HepG2 (cell line): ENCODE data around the gene FRMD3. TPM values are rescaled to one million over a fixed set of nuclear protein-coding genes. Genes with fewer than 3 reads are reported as not detected.

Experiments used
- AGO2 ChIP-seq: fragments of 200-400 bp; formaldehyde crosslinking; optimal IDR thresholded peaks from 2 replicates; pipeline ENCODE3; 2017; ENCODE audit warnings: mild to moderate bottlenecking, low read depth, low read length, moderate library complexity
- CHD2 ChIP-seq: IDR thresholded peaks from 2 replicates; pipeline ENCODE4 v1.6.1; 2011; ENCODE audit warnings: low read depth, low read length, improper control_type of control experiment
- DRAP1 ChIP-seq: IDR thresholded peaks from 2 replicates; pipeline ENCODE4 v1.6.1; 2016; ENCODE audit warnings: missing genetic modification reagents, missing compliant biosample characterization
- FOXJ3 ChIP-seq: sonication (generic); formaldehyde crosslinking; IDR thresholded peaks from 2 replicates; pipeline ENCODE4 v1.4.0; 2020; ENCODE audit warnings: missing genetic modification reagents, mild to moderate bottlenecking, borderline replicate concordance
- GLI4 ChIP-seq: sonication (generic); formaldehyde crosslinking; IDR thresholded peaks from 2 replicates; pipeline ENCODE4 v1.5.1; 2020; ENCODE audit warnings: missing genetic modification reagents, mild to moderate bottlenecking, moderate library complexity, borderline replicate concordance
- GPN1 ChIP-seq: sonication (generic); formaldehyde crosslinking; IDR thresholded peaks from 2 replicates; pipeline ENCODE4 v1.5.1; 2020; ENCODE audit warnings: missing genetic modification reagents, borderline replicate concordance
- GZF1 ChIP-seq: sonication (generic); formaldehyde crosslinking; IDR thresholded peaks from 2 replicates; pipeline ENCODE4 v1.5.1; 2020; ENCODE audit warnings: mild to moderate bottlenecking, missing genetic modification reagents
- MED1 ChIP-seq: sonication (generic); formaldehyde crosslinking; IDR thresholded peaks from 2 replicates; pipeline ENCODE4 v1.4.0; 2020; ENCODE audit warnings: missing genetic modification reagents
- MLXIP ChIP-seq: sonication (generic); formaldehyde crosslinking; IDR thresholded peaks from 2 replicates; pipeline ENCODE4 v1.9.0; 2021; ENCODE audit warnings: missing genetic modification reagents, borderline replicate concordance
- POGK ChIP-seq: sonication (generic); formaldehyde crosslinking; conservative IDR thresholded peaks from 2 replicates; pipeline ENCODE4 v1.8.0; 2022; ENCODE audit warnings: mild to moderate bottlenecking, moderate library complexity, missing genetic modification reagents
- SIN3B ChIP-seq: fragments of 150-350 bp; IDR thresholded peaks from 2 replicates; pipeline ENCODE4 v1.6.1; 2014; ENCODE audit warnings: low read length
- THAP8 ChIP-seq: sonication (generic); formaldehyde crosslinking; IDR thresholded peaks from 2 replicates; pipeline ENCODE4 v1.5.1; 2020; ENCODE audit warnings: missing genetic modification reagents, mild to moderate bottlenecking, borderline replicate concordance
- USF2 ChIP-seq, 2 experiments: sonication (generic) in 1 of 2; formaldehyde crosslinking in 1 of 2; IDR thresholded peaks; 2 replicates each; pipeline versions ENCODE4 v1.5.1 to v1.6.1; 2011 to 2020; ENCODE audit warnings: borderline replicate concordance in 1 of 2, low read depth in 1 of 2, low read length in 1 of 2, mild to moderate bottlenecking in 1 of 2, missing genetic modification reagents in 1 of 2, moderate library complexity in 1 of 2
- ZNF616 ChIP-seq: sonication (generic); formaldehyde crosslinking; IDR thresholded peaks from 2 replicates; pipeline ENCODE4 v1.5.0; 2020; ENCODE audit warnings: low read depth, mild to moderate bottlenecking, missing genetic modification reagents
- ZNF770 ChIP-seq: sonication (generic); formaldehyde crosslinking; IDR thresholded peaks from 2 replicates; pipeline ENCODE4 v1.5.0; 2020; ENCODE audit warnings: mild to moderate bottlenecking, missing genetic modification reagents
- polyA plus RNA-seq, 8 experiments: library from polyadenylated mRNA; depleted of rRNA in 3 of 8; stranded (reverse) in 7 of 8; unstranded in 1 of 8; fragments of >200 nt; fragmentation: Illumina TruSeq in 4 of 8; extraction: Trizol in 4 of 8; gene quantifications; 2 replicates each; pipeline versions ENCODE4 v1.2.1 to v1.2.3, GENCODE V29; 2011 to 2016; ENCODE audit warnings: low read depth in 4 of 8, missing spikeins in 1 of 8, mixed read lengths in 1 of 8; ENCODE audit not compliant: insufficient read depth in 1 of 8
- total RNA-seq, 5 experiments: library from RNA; depleted of rRNA; stranded (reverse); fragments of >200 nt; fragmentation: Illumina TruSeq; extraction: Trizol; gene quantifications; 2 replicates each; pipeline ENCODE4 v1.2.3, GENCODE V29; 2016; ENCODE audit warnings: low read depth in 1 of 5

FRMD3 gene
- total and polyA plus RNA-seq, 2 of the 13 experiments (the other 11 are each of a cell fraction or from before 2014, with no cell fraction given) = 3.2 to 7.7 TPM

GRCh38 chr9:83538172-83538889, at the start of gene FRMD3 (continued):
- TF ChIP-seq POGK = peak; percentile 73; the same call in 1 of the 2 replicates
- TF ChIP-seq USF2 (IDR thresholded peaks at IDR 0.05; ENCODE audit: low read depth, low read length) = no peak
- TF ChIP-seq USF2 (CRISPR knock-in tag; IDR thresholded peaks at IDR 0.05; ENCODE audit: borderline replicate concordance) = no peak; the same call in 1 of the 2 replicates
- TF ChIP-seq ZNF770 (CRISPR knock-in tag) = peak; percentile 73
- TF ChIP-seq AGO2 = peak; percentile 39
- TF ChIP-seq ZNF616 (CRISPR knock-in tag) = peak; percentile 67; the same call in 1 of the 2 replicates
- TF ChIP-seq MLXIP (CRISPR knock-in tag) = no peak
- no peak for TF ChIP-seq FOXJ3 (CRISPR knock-in tag)
- peak; percentile 61 for TF ChIP-seq MED1 (CRISPR knock-in tag)
- TF ChIP-seq SIN3B = no peak
- no peak for TF ChIP-seq CHD2
- TF ChIP-seq DRAP1 (CRISPR knock-in tag) = no peak
- TF ChIP-seq GLI4 (CRISPR knock-in tag) = no peak; the same call in 1 of the 2 replicates
- TF ChIP-seq THAP8 (CRISPR knock-in tag) = peak; percentile 27; the same call in 1 of the 2 replicates
- TF ChIP-seq GZF1 (CRISPR knock-in tag) = no peak
- TF ChIP-seq GPN1 (CRISPR knock-in tag) = no peak
